Vagina (tissue), 2 donors: ENCODE data around the gene CTBP2.
"Not testable (repeated sequence)": the region's sequence is repeated elsewhere in the genome, so short reads cannot be mapped to it uniquely, and the experiment has no call there.

Experiments
- CTCF ChIP-seq, 3 experiments: fragments of 450-650 bp in 2 of 3; fragments of 200-600 bp in 1 of 3; sonication (generic) in 1 of 3; IDR thresholded peaks; one replicate each; pipeline ENCODE4 v1.5.1; 2017 to 2019; ENCODE audit warnings: antibody characterized with exemption in 3 of 3, mild to moderate bottlenecking in 2 of 3, moderate library complexity in 2 of 3
- POLR2A ChIP-seq, 2 donors: fragments of 450-650 bp; IDR thresholded peaks; one replicate each; pipeline ENCODE4 v1.6.1; 2017; ENCODE audit warnings: antibody characterized with exemption in 2 of 2, mild to moderate bottlenecking in 2 of 2, moderate library complexity in 2 of 2

GRCh38 chr10:125163312-125163711 lies 2.9 kb upstream of the CTBP2 start:
- not testable (repeated sequence) for TF ChIP-seq CTCF, POLR2A (IDR thresholded peaks at IDR 0.05)
